ENCODE data around the gene PRDM13. TPM values are rescaled to one million over a fixed set of nuclear protein-coding genes. Genes with fewer than 3 reads are reported as not detected.
"Not testable (repeated sequence)": the region's sequence is repeated elsewhere in the genome, so short reads cannot be mapped to it uniquely, and the experiment has no call there.

Gene PRDM13
- total RNA-seq, 1 donor from 2014 or later = not detected

GRCh38 chr6:99622044-99622443, 15.4 kb downstream of the PRDM13 start:
- not testable (repeated sequence) for DNase-seq (ENCODE audit: low read depth)

- no peak for DNase-seq (ENCODE audit: low read depth)
Measured at GRCh38 chr6:99629293-99629692, 22.7 kb downstream of the PRDM13 start.

- no peak for DNase-seq (ENCODE audit: low read depth)
Measured at GRCh38 chr6:99637629-99638028, 31.0 kb downstream of the PRDM13 start.

- DNase-seq (ENCODE audit: low read depth) = not testable (repeated sequence)
Measured at GRCh38 chr6:99638358-99638757, 31.7 kb downstream of the PRDM13 start.

- DNase-seq (ENCODE audit: low read depth) = no peak
Measured at GRCh38 chr6:99641270-99641669, 34.6 kb downstream of the PRDM13 start.

- no peak for DNase-seq (ENCODE audit: low read depth)
Measured at GRCh38 chr6:99645986-99646385, 39.4 kb downstream of the PRDM13 start.

- not testable (repeated sequence) for DNase-seq (ENCODE audit: low read depth)
Measured at GRCh38 chr6:99650091-99650571, 43.5 kb downstream of the PRDM13 start.

GRCh38 chr6:99660206-99660605, 53.6 kb downstream of the PRDM13 start:
- no peak for DNase-seq (ENCODE audit: low read depth)

GRCh38 chr6:99661870-99662269, 55.2 kb downstream of the PRDM13 start:
- DNase-seq (ENCODE audit: low read depth) = no peak

GRCh38 chr6:99662616-99663015, 56.0 kb downstream of the PRDM13 start:
- no peak for DNase-seq (ENCODE audit: low read depth)

Other genes with a start within 250 kb of the PRDM13 start
- gene COQ3, start 212.6 kb upstream of the PRDM13 start, total RNA-seq = 4.1 and 5.7 TPM in 2 replicates
- gene PNISR, start 181.5 kb upstream of the PRDM13 start, total RNA-seq = 108 and 117 TPM in 2 replicates
- 12.8 and 15.2 TPM in 2 replicates for gene USP45, start 91.4 kb upstream of the PRDM13 start, total RNA-seq
- 50.5 and 52.9 TPM in 2 replicates for gene CCNC, start 38.2 kb upstream of the PRDM13 start, total RNA-seq